HUDEP-2 (cell line): Measurements from ENCODE around the gene CSF1.
"Not testable (repeated sequence)": the region's sequence is repeated elsewhere in the genome, so short reads cannot be mapped to it uniquely, and the experiment has no call there.

Experiments
- DNase-seq, 76 experiments: peaks; one replicate each; lab custom pipeline; 2025; ENCODE audit not compliant: unreplicated experiment in 76 of 76; lab: John Stamatoyannopoulos, UW

Gene CSF1

GRCh38 chr1:109917768-109918606, 7.3 kb downstream of the CSF1 start:
- DNase-seq = peak in 2 of 76 experiments; percentile 5 to 24

- no peak for DNase-seq
These were observed 8.0 kb downstream of the CSF1 start for GRCh38 chr1:109918671-109919070.

- no peak for DNase-seq
These were observed 8.7 kb downstream of the CSF1 start for GRCh38 chr1:109919303-109919702.

GRCh38 chr1:109920391-109920790, 9.7 kb downstream of the CSF1 start:
- not testable (repeated sequence) for DNase-seq

GRCh38 chr1:109922326-109922725, 11.7 kb downstream of the CSF1 start:
- DNase-seq = no peak

- peak in 4 of 76 experiments; percentile 7 to 14 (median 12) for DNase-seq
These were observed 12.7 kb downstream of the CSF1 start for GRCh38 chr1:109923131-109923945.

GRCh38 chr1:109923946-109924275, 13.3 kb downstream of the CSF1 start:
- no peak for DNase-seq

- no peak for DNase-seq
These were observed 13.7 kb downstream of the CSF1 start for GRCh38 chr1:109924316-109924715.

GRCh38 chr1:109925159-109925990, 14.7 kb downstream of the CSF1 start:
- no peak for DNase-seq

GRCh38 chr1:109926662-109927300, 16.1 kb downstream of the CSF1 start:
- no peak for DNase-seq

GRCh38 chr1:109927356-109927755, 16.7 kb downstream of the CSF1 start:
- DNase-seq = no peak

- DNase-seq = no peak
These were observed 17.3 kb downstream of the CSF1 start for GRCh38 chr1:109927911-109928321.

- DNase-seq = no peak
These were observed 18.0 kb downstream of the CSF1 start for GRCh38 chr1:109928591-109929111.

GRCh38 chr1:109929170-109929569, 18.5 kb downstream of the CSF1 start:
- DNase-seq = no peak

- no peak for DNase-seq
These were observed 19.1 kb downstream of the CSF1 start for GRCh38 chr1:109929588-109930251.

GRCh38 chr1:109930252-109930993, 19.8 kb downstream of the CSF1 start:
- no peak for DNase-seq

GRCh38 chr1:109931189-109931731, 20.6 kb downstream of the CSF1 start:
- peak in 40 of 76 experiments; percentile 5 to 79 (median 32) for DNase-seq

- DNase-seq = no peak
These were observed 21.4 kb downstream of the CSF1 start for GRCh38 chr1:109931911-109932636.
